WTC11 (cell line): Measurements from ENCODE around the gene PRTFDC1. TPM values are rescaled to one million over a fixed set of nuclear protein-coding genes. Genes with fewer than 3 reads are reported as not detected.

Source experiments
- ATAC-seq: fragments of 200-7000 bp; cut with Tn5 transposase; 2 replicates; pipeline ENCODE4 v1.10.0; 2021; ENCODE audit warnings: mild to moderate bottlenecking, moderate library complexity
- CTCF ChIA-PET: fragments of 300-600 bp; sonication (Branson Sonifier 250); formaldehyde crosslinking; loops from one replicate; lab custom pipeline; 2021; ENCODE audit warnings: antibody characterized with exemption; lab: Charles Lee
- POLR2A ChIA-PET: fragments of 350-600 bp; sonication (Branson Sonifier 250); formaldehyde crosslinking; loops from one replicate; lab custom pipeline; 2021; ENCODE audit warnings: antibody characterized with exemption; lab: Charles Lee
- DNase-seq: peaks from one replicate; pipeline ENCODE4 v3.0.0; 2021; ENCODE audit warnings: low spot score
- H3K27ac Mint-ChIP-seq: 2 replicates; pipeline ENCODE4 v1.8.0; 2021; ENCODE audit warnings: mixed read lengths
- H3K27me3 Mint-ChIP-seq: 2 replicates; pipeline ENCODE4 v1.8.0; 2021; ENCODE audit warnings: low read depth, mild to moderate bottlenecking, moderate library complexity, mixed read lengths
- H3K36me3 Mint-ChIP-seq: 2 replicates; pipeline ENCODE4 v1.8.0; 2021; ENCODE audit warnings: mixed read lengths
- H3K4me1 Mint-ChIP-seq: 2 replicates; pipeline ENCODE4 v1.8.0; 2022; ENCODE audit warnings: mixed read lengths
- H3K4me3 Mint-ChIP-seq: 2 replicates; pipeline ENCODE4 v1.8.0; 2021; ENCODE audit warnings: mild to moderate bottlenecking, moderate library complexity, mixed read lengths
- H3K9me3 Mint-ChIP-seq: 2 replicates; pipeline ENCODE4 v1.8.0; 2021; ENCODE audit warnings: mixed read lengths
- ATF1 ChIP-seq: sonication (generic); formaldehyde crosslinking; IDR thresholded peaks from 2 replicates; pipeline ENCODE4 v1.8.1; 2023; ENCODE audit warnings: mild to moderate bottlenecking, moderate library complexity, missing genetic modification reagents
- CBFB ChIP-seq: sonication (generic); formaldehyde crosslinking; IDR thresholded peaks from 2 replicates; pipeline ENCODE4 v1.8.1; 2022; ENCODE audit warnings: mild to moderate bottlenecking, low read depth, missing genetic modification reagents
- CREM ChIP-seq: sonication (generic); formaldehyde crosslinking; IDR thresholded peaks from 2 replicates; pipeline ENCODE4 v1.8.1; 2022; ENCODE audit warnings: mild to moderate bottlenecking, missing genetic modification reagents, moderate library complexity
- HMGA2 ChIP-seq: fragments of 250-450 bp; sonication (Bioruptor Pico); IDR thresholded peaks from 2 replicates; pipeline ENCODE4 v1.4.0; 2021; ENCODE audit warnings: mild to moderate bottlenecking, moderate library complexity
- MXD4 ChIP-seq: fragments of 250-450 bp; sonication (Bioruptor Pico); IDR thresholded peaks from 2 replicates; pipeline ENCODE4 v1.8.0; 2021; ENCODE audit warnings: mild to moderate bottlenecking, moderate library complexity, borderline replicate concordance
- NFATC4 ChIP-seq: fragments of 250-450 bp; sonication (Bioruptor Pico); IDR thresholded peaks from 2 replicates; pipeline ENCODE4 v1.9.0; 2021; ENCODE audit warnings: mild to moderate bottlenecking
- NFE2L1 ChIP-seq: sonication (generic); formaldehyde crosslinking; IDR thresholded peaks from 2 replicates; pipeline ENCODE4 v1.8.1; 2023; ENCODE audit warnings: missing genetic modification reagents
- NR3C1 ChIP-seq: sonication (generic); formaldehyde crosslinking; conservative IDR thresholded peaks from 2 replicates; pipeline ENCODE4 v1.8.1; 2023; ENCODE audit warnings: low read depth, mild to moderate bottlenecking, missing genetic modification reagents
- RELA ChIP-seq: sonication (generic); formaldehyde crosslinking; IDR thresholded peaks from 2 replicates; pipeline ENCODE4 v1.8.1; 2022; ENCODE audit warnings: missing genetic modification reagents, mild to moderate bottlenecking, borderline replicate concordance
- RORB ChIP-seq: fragments of 250-450 bp; sonication (Bioruptor Pico); IDR thresholded peaks from 2 replicates; pipeline ENCODE4 v1.9.0; 2021; ENCODE audit warnings: mild to moderate bottlenecking
- SMAD3 ChIP-seq: sonication (generic); formaldehyde crosslinking; IDR thresholded peaks from 2 replicates; pipeline ENCODE4 v1.8.0; 2022; ENCODE audit warnings: missing genetic modification reagents, mild to moderate bottlenecking, borderline replicate concordance
- SMAD4 ChIP-seq: sonication (generic); formaldehyde crosslinking; IDR thresholded peaks from 2 replicates; pipeline ENCODE4 v1.8.0; 2022; ENCODE audit warnings: mild to moderate bottlenecking, missing genetic modification reagents
- TEAD1 ChIP-seq: sonication (generic); formaldehyde crosslinking; IDR thresholded peaks from 2 replicates; pipeline ENCODE4 v1.8.0; 2022; ENCODE audit warnings: mild to moderate bottlenecking, missing genetic modification reagents
- TP53 ChIP-seq: sonication (generic); formaldehyde crosslinking; IDR thresholded peaks from 2 replicates; pipeline ENCODE4 v1.8.1; 2023; ENCODE audit warnings: mild to moderate bottlenecking, missing genetic modification reagents
- ZNF416 ChIP-seq: fragments of 250-450 bp; sonication (Bioruptor Pico); IDR thresholded peaks from 2 replicates; pipeline ENCODE4 v1.9.0; 2021; ENCODE audit warnings: mild to moderate bottlenecking, inconsistent platforms
- total RNA-seq: library from RNA; stranded (reverse); gene quantifications from 3 replicates; pipeline ENCODE4 v1.2.3, GENCODE V29; 2021
- TF ChIP-seq, protein P1 (sequence below): fragments of 250-450 bp; sonication (Bioruptor Pico); conservative IDR thresholded peaks from 2 replicates; pipeline ENCODE4 v1.9.0; 2021; ENCODE audit warnings: mild to moderate bottlenecking
- TF ChIP-seq, protein P2 (sequence below): sonication (generic); formaldehyde crosslinking; IDR thresholded peaks from 2 replicates; pipeline ENCODE4 v1.8.0; 2022; ENCODE audit warnings: mild to moderate bottlenecking, missing genetic modification reagents
- TF ChIP-seq, protein P3 (sequence below): sonication (generic); formaldehyde crosslinking; IDR thresholded peaks from 2 replicates; pipeline ENCODE4 v1.8.0; 2023; ENCODE audit warnings: missing genetic modification reagents, mild to moderate bottlenecking, borderline replicate concordance
- TF ChIP-seq, protein P4 (sequence below): sonication (generic); formaldehyde crosslinking; IDR thresholded peaks from 2 replicates; pipeline ENCODE4 v1.8.1; 2022; ENCODE audit warnings: low read depth, missing genetic modification reagents, borderline replicate concordance
- TF ChIP-seq, protein P5 (sequence below): sonication (generic); formaldehyde crosslinking; conservative IDR thresholded peaks from 2 replicates; pipeline ENCODE4 v1.8.1; 2023; ENCODE audit warnings: mild to moderate bottlenecking, low read depth, missing genetic modification reagents, moderate library complexity

Gene PRTFDC1
- total RNA-seq, 1 experiment from 2014 or later, result 6.1 TPM

DNA sequence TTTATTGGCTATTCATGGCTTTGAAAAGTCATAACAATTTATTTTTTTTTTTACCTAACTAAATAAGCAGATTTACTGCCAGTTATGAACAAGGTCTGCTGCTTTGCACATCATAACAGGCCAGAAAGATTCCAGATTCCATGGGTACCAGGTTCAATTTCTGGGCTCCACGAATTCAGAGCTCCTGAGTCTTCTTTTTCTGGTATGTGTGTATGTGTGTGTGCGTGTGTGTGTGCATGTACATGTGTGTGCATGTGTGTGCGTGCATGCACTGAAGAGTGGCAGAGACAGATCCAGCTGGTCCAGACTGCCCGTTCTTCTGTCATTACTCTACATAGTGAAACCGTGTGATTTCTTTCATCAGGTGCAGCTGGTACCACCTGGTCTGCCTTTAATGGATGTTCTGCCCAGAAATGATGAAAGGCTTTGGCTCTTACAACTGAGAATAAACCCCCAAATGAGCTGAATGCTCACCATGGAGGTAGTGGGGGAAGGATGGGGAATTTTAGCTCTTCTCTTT, 14.6 kb upstream of the PRTFDC1 start:
- ChIA-PET CTCF (no interaction called here), POLR2A (no interaction called here)
- Mint-ChIP-seq H3K27ac (no peak overlapping the region), H3K27me3 (no peaks in the 10 kb centered on the region), H3K36me3 (no peaks in the 10 kb centered on the region), H3K9me3 (no peaks in the 10 kb centered on the region), H3K4me1 (no peaks in the 10 kb centered on the region), H3K4me3 (no peak overlapping the region)
- TF ChIP-seq, protein P1, sequence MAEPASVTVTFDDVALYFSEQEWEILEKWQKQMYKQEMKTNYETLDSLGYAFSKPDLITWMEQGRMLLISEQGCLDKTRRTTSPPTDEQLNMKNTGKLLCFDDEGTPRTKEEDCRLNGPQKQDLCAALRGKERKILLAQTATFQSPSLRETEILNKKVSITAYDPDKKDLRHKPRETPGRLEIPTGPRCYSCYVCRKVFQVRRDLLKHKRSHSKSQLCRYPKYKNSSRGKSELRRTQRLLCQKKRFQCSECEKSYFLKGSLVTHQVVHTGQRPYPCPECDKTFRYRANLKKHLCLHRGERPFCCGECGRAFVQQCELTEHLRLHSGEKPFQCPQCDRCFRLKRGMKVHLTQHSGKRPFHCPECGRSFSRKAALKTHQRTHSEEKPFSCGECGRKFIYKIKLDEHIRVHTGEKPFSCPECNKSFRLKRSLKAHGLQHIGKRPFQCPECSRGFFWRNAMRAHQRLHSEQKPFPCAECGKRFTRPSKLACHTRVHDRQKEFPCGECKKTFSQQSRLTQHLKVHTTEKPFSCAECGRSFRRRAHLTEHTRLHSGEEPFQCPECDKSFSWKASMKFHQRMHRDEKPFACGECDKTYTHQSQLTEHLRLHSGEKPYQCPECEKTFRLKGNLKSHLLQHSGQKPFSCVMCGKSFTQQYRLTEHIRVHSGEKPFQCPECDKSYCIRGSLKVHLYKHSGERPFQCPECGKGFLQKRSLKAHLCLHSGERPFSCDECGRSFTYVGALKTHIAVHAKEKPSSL, result no peak
- TF ChIP-seq SMAD4 (CRISPR knock-in tag) (no peak), CREM (no peak), NFATC4 (CRISPR knock-in tag) (no peak), NFE2L1 (no peak), RELA (no peak)
- TF ChIP-seq, protein P2, sequence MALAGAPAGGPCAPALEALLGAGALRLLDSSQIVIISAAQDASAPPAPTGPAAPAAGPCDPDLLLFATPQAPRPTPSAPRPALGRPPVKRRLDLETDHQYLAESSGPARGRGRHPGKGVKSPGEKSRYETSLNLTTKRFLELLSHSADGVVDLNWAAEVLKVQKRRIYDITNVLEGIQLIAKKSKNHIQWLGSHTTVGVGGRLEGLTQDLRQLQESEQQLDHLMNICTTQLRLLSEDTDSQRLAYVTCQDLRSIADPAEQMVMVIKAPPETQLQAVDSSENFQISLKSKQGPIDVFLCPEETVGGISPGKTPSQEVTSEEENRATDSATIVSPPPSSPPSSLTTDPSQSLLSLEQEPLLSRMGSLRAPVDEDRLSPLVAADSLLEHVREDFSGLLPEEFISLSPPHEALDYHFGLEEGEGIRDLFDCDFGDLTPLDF, result no peak
- TF ChIP-seq, protein P3, sequence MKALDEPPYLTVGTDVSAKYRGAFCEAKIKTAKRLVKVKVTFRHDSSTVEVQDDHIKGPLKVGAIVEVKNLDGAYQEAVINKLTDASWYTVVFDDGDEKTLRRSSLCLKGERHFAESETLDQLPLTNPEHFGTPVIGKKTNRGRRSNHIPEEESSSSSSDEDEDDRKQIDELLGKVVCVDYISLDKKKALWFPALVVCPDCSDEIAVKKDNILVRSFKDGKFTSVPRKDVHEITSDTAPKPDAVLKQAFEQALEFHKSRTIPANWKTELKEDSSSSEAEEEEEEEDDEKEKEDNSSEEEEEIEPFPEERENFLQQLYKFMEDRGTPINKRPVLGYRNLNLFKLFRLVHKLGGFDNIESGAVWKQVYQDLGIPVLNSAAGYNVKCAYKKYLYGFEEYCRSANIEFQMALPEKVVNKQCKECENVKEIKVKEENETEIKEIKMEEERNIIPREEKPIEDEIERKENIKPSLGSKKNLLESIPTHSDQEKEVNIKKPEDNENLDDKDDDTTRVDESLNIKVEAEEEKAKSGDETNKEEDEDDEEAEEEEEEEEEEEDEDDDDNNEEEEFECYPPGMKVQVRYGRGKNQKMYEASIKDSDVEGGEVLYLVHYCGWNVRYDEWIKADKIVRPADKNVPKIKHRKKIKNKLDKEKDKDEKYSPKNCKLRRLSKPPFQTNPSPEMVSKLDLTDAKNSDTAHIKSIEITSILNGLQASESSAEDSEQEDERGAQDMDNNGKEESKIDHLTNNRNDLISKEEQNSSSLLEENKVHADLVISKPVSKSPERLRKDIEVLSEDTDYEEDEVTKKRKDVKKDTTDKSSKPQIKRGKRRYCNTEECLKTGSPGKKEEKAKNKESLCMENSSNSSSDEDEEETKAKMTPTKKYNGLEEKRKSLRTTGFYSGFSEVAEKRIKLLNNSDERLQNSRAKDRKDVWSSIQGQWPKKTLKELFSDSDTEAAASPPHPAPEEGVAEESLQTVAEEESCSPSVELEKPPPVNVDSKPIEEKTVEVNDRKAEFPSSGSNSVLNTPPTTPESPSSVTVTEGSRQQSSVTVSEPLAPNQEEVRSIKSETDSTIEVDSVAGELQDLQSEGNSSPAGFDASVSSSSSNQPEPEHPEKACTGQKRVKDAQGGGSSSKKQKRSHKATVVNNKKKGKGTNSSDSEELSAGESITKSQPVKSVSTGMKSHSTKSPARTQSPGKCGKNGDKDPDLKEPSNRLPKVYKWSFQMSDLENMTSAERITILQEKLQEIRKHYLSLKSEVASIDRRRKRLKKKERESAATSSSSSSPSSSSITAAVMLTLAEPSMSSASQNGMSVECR (CRISPR knock-in tag), result no peak
- TF ChIP-seq, protein P4, sequence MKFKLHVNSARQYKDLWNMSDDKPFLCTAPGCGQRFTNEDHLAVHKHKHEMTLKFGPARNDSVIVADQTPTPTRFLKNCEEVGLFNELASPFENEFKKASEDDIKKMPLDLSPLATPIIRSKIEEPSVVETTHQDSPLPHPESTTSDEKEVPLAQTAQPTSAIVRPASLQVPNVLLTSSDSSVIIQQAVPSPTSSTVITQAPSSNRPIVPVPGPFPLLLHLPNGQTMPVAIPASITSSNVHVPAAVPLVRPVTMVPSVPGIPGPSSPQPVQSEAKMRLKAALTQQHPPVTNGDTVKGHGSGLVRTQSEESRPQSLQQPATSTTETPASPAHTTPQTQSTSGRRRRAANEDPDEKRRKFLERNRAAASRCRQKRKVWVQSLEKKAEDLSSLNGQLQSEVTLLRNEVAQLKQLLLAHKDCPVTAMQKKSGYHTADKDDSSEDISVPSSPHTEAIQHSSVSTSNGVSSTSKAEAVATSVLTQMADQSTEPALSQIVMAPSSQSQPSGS (CRISPR knock-in tag), result no peak
- ATAC-seq, result no peak
- no peak for DNase-seq

DNA sequence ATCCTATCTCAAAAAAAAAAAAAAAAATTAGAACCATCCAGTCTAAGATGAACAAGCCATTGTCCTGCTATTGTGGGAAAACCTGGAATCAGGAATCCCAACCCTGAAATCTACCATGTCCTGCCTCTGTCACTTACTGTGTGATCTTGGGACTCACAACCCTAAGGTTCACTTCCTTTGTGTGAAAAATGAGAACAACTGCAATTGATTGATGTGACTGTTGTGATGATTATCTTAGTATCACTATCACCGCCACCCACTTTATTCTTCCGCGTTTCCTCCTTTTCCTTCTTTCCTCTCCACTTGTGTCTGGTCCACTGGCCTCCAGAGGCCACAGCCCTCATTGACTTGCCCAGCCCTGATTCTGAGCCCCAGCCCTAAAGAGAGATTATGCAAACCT, 12.6 kb upstream of the PRTFDC1 start:
- ATAC-seq (no peak), DNase-seq (no peak)
- ChIA-PET POLR2A (no interaction called here), CTCF (no interaction called here)
- Mint-ChIP-seq H3K36me3 (no peaks in the 10 kb centered on the region), H3K9me3 (no peaks in the 10 kb centered on the region), H3K27ac (no peak overlapping the region), H3K4me3 (no peak overlapping the region), H3K27me3 (no peaks in the 10 kb centered on the region), H3K4me1 (peaks cover 1% of the 10 kb centered on the region)
- no peak for TF ChIP-seq TP53 (CRISPR knock-in tag)
- TF ChIP-seq CBFB (CRISPR knock-in tag), result no peak
- TF ChIP-seq NR3C1 (CRISPR knock-in tag), result no peak
- TF ChIP-seq SMAD3 (CRISPR knock-in tag), result no peak
- no peak for TF ChIP-seq RORB (CRISPR knock-in tag)
- no peak for TF ChIP-seq TEAD1 (CRISPR knock-in tag)
- no peak for TF ChIP-seq ATF1 (CRISPR knock-in tag)
- no peak for TF ChIP-seq MXD4 (CRISPR knock-in tag)
- TF ChIP-seq, protein P3 (CRISPR knock-in tag), result no peak
- TF ChIP-seq, protein P5, sequence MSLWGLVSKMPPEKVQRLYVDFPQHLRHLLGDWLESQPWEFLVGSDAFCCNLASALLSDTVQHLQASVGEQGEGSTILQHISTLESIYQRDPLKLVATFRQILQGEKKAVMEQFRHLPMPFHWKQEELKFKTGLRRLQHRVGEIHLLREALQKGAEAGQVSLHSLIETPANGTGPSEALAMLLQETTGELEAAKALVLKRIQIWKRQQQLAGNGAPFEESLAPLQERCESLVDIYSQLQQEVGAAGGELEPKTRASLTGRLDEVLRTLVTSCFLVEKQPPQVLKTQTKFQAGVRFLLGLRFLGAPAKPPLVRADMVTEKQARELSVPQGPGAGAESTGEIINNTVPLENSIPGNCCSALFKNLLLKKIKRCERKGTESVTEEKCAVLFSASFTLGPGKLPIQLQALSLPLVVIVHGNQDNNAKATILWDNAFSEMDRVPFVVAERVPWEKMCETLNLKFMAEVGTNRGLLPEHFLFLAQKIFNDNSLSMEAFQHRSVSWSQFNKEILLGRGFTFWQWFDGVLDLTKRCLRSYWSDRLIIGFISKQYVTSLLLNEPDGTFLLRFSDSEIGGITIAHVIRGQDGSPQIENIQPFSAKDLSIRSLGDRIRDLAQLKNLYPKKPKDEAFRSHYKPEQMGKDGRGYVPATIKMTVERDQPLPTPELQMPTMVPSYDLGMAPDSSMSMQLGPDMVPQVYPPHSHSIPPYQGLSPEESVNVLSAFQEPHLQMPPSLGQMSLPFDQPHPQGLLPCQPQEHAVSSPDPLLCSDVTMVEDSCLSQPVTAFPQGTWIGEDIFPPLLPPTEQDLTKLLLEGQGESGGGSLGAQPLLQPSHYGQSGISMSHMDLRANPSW, result no peak
- TF ChIP-seq HMGA2 (CRISPR knock-in tag), result no peak
- no peak for TF ChIP-seq ZNF416 (CRISPR knock-in tag)
